Hepatocyte (in vitro differentiated cells): ENCODE data around the gene SIGLEC5. TPM values are rescaled to one million over a fixed set of nuclear protein-coding genes. Genes with fewer than 3 reads are reported as not detected.

Experiments used
- DNase-seq: peaks from one replicate; pipeline ENCODE4 v3.0.0-alpha.2; 2016; ENCODE audit warnings: low spot score
- H2AFZ ChIP-seq: fragments of 200-600 bp; sonication (generic); 2 replicates; pipeline ENCODE4 v1.6.0; 2016; ENCODE audit warnings: antibody characterized with exemption, mild to moderate bottlenecking
- H3K27ac ChIP-seq: fragments of 200-600 bp; sonication (generic); 2 replicates; pipeline ENCODE4 v1.5.1; 2016; ENCODE audit warnings: mild to moderate bottlenecking
- H3K27me3 ChIP-seq: fragments of 200-600 bp; sonication (generic); 2 replicates; pipeline ENCODE4 v1.6.1; 2016
- H3K36me3 ChIP-seq: fragments of 200-600 bp; sonication (generic); replicated peaks from 2 replicates; pipeline ENCODE4 v1.5.1; 2016; ENCODE audit warnings: low read depth; ENCODE audit not compliant: insufficient read depth
- H3K4me1 ChIP-seq: fragments of 200-600 bp; sonication (generic); 2 replicates; pipeline ENCODE4 v1.5.1; 2016; ENCODE audit warnings: mild to moderate bottlenecking, moderate library complexity; ENCODE audit not compliant: insufficient read depth
- H3K4me2 ChIP-seq: fragments of 200-600 bp; sonication (generic); 2 replicates; pipeline ENCODE4 v1.6.0; 2016
- H3K4me3 ChIP-seq: fragments of 200-600 bp; sonication (generic); 2 replicates; pipeline ENCODE4 v1.5.1; 2016; ENCODE audit warnings: mild to moderate bottlenecking
- H3K79me2 ChIP-seq: fragments of 200-600 bp; sonication (generic); 2 replicates; pipeline ENCODE4 v1.6.0; 2017; ENCODE audit warnings: mild to moderate bottlenecking
- H3K9me2 ChIP-seq: fragments of 200-600 bp; sonication (generic); replicated peaks from 2 replicates; pipeline ENCODE4 v1.6.0; 2017; ENCODE audit warnings: mild to moderate bottlenecking; ENCODE audit not compliant: insufficient read depth
- H3K9me3 ChIP-seq: fragments of 200-600 bp; sonication (generic); 2 replicates; pipeline ENCODE4 v1.5.1; 2016; ENCODE audit warnings: low read depth, mild to moderate bottlenecking
- H4K20me1 ChIP-seq: fragments of 200-600 bp; sonication (generic); 2 replicates; pipeline ENCODE4 v1.6.0; 2016; ENCODE audit warnings: mild to moderate bottlenecking; ENCODE audit not compliant: insufficient read depth, poor library complexity, severe bottlenecking
- CTCF ChIP-seq: fragments of 200-600 bp; sonication (generic); IDR thresholded peaks from 2 replicates; pipeline ENCODE4 v1.5.1; 2016; ENCODE audit warnings: antibody characterized with exemption, mild to moderate bottlenecking; ENCODE audit not compliant: poor library complexity
- EZH2 ChIP-seq: fragments of 200-600 bp; sonication (generic); IDR thresholded peaks from 2 replicates; pipeline ENCODE4 v1.6.1; 2016; ENCODE audit warnings: antibody characterized with exemption, mild to moderate bottlenecking, borderline replicate concordance
- EZH2phosphoT487 ChIP-seq: fragments of 200-600 bp; sonication (generic); IDR thresholded peaks from one replicate; pipeline ENCODE4 v1.6.1; 2018; ENCODE audit warnings: antibody characterized with exemption, mild to moderate bottlenecking, low read depth, moderate library complexity; ENCODE audit not compliant: unreplicated experiment, severe bottlenecking
- WGBS: methylation state at CpG from one replicate; pipeline ENCODE4 v1.1.6; 2016; ENCODE audit warnings: low lambda C conversion rate; ENCODE audit errors: missing lambda C conversion rate; 5-methylcytosine and 5-hydroxymethylcytosine counted together
- polyA plus RNA-seq: library from polyadenylated mRNA; unstranded; fragments of >200 nt; fragmentation: Nextera tagmentation; extraction: Ambion mirVana; gene quantifications from 2 replicates; pipeline ENCODE4 v1.2.1, GENCODE V29; 2016
- total RNA-seq: library from RNA; depleted of rRNA; stranded (reverse); fragments of >200 nt; gene quantifications from 2 replicates; pipeline ENCODE4 v1.2.3, GENCODE V29; 2014

Gene SIGLEC5
- total and polyA plus RNA-seq, 2 experiments from 2014 or later: not detected

GRCh38 chr19:51626675-51627074, 3.5 kb downstream of the SIGLEC5 start:
- Histone ChIP-seq H3K79me2 (no peaks in the 10 kb centered on the region), H3K4me1 (no peaks in the 10 kb centered on the region), H2AFZ (no peak overlapping the region), H3K9me3 (no peaks in the 10 kb centered on the region), H3K27me3 (no peaks in the 10 kb centered on the region), H3K36me3 (no peaks in the 10 kb centered on the region), H3K4me2 (no peak overlapping the region), H4K20me1 (no peaks in the 10 kb centered on the region), H3K4me3 (no peak overlapping the region), H3K27ac (no peak overlapping the region), H3K9me2 (no peaks in the 10 kb centered on the region)
- TF ChIP-seq EZH2 (no peak), EZH2phosphoT487 (no peak), CTCF (no peak)
- WGBS: 24% methylated on average over 2 of the region's 2 CpGs
- no peak for DNase-seq

- H3K4me3 ChIP-seq: no peak overlapping the region
- no peak overlapping the region for H2AFZ ChIP-seq
- no peaks in the 10 kb centered on the region for H3K9me2 ChIP-seq
- 70% methylated on average over 2 of the region's 2 CpGs for WGBS
- H3K4me2 ChIP-seq: no peak overlapping the region
- H3K79me2 ChIP-seq: no peaks in the 10 kb centered on the region
- DNase-seq: no peak
- H4K20me1 ChIP-seq: no peaks in the 10 kb centered on the region
- no peak for TF ChIP-seq CTCF
- no peak for TF ChIP-seq EZH2
- TF ChIP-seq EZH2phosphoT487: no peak
- no peaks in the 10 kb centered on the region for H3K27me3 ChIP-seq
- H3K36me3 ChIP-seq: no peaks in the 10 kb centered on the region
- no peaks in the 10 kb centered on the region for H3K9me3 ChIP-seq
- no peaks in the 10 kb centered on the region for H3K4me1 ChIP-seq
- no peak overlapping the region for H3K27ac ChIP-seq
These were observed 9.0 kb downstream of the SIGLEC5 start for GRCh38 chr19:51621178-51621577.

GRCh38 chr19:51615991-51616390, 14.2 kb downstream of the SIGLEC5 start:
- H3K27ac ChIP-seq: no peak overlapping the region
- no peak overlapping the region for H2AFZ ChIP-seq
- no peak for DNase-seq
- H3K4me1 ChIP-seq: no peaks in the 10 kb centered on the region
- no peak overlapping the region for H3K4me2 ChIP-seq
- H3K9me3 ChIP-seq: no peaks in the 10 kb centered on the region
- WGBS: 89% methylated on average over 7 of the region's 7 CpGs
- no peak overlapping the region for H3K4me3 ChIP-seq
- no peaks in the 10 kb centered on the region for H3K9me2 ChIP-seq
- no peaks in the 10 kb centered on the region for H4K20me1 ChIP-seq
- TF ChIP-seq EZH2: no peak
- TF ChIP-seq EZH2phosphoT487: no peak
- TF ChIP-seq CTCF: no peak
- H3K79me2 ChIP-seq: no peaks in the 10 kb centered on the region
- no peaks in the 10 kb centered on the region for H3K27me3 ChIP-seq
- H3K36me3 ChIP-seq: no peaks in the 10 kb centered on the region

- Histone ChIP-seq H3K36me3 (no peaks in the 10 kb centered on the region), H3K27me3 (no peaks in the 10 kb centered on the region), H3K9me3 (no peaks in the 10 kb centered on the region), H3K9me2 (no peaks in the 10 kb centered on the region), H2AFZ (no peak overlapping the region), H3K79me2 (no peaks in the 10 kb centered on the region), H4K20me1 (no peaks in the 10 kb centered on the region), H3K4me3 (no peak overlapping the region), H3K27ac (no peak overlapping the region), H3K4me1 (no peaks in the 10 kb centered on the region), H3K4me2 (no peak overlapping the region)
- WGBS: 81% methylated on average over 5 of the region's 5 CpGs
- DNase-seq: no peak
- TF ChIP-seq EZH2phosphoT487 (no peak), CTCF (no peak), EZH2 (no peak)
These were observed 15.4 kb downstream of the SIGLEC5 start for GRCh38 chr19:51614789-51615188.
